Urinary bladder (tissue), 4 donors: Measurements from ENCODE around the gene ASIC5. TPM values are rescaled to one million over a fixed set of nuclear protein-coding genes. Genes with fewer than 3 reads are reported as not detected.

Source experiments
- DNase-seq: peaks from one replicate; pipeline ENCODE4 v3.0.0-alpha.2; 2015; ENCODE audit errors: extremely low spot score
- H3K27ac ChIP-seq: one replicate; pipeline ENCODE4 v1.5.1; 2013; ENCODE audit warnings: low read depth, mild to moderate bottlenecking, moderate library complexity
- H3K36me3 ChIP-seq: one replicate; pipeline ENCODE4 v1.6.1; 2013; ENCODE audit warnings: mild to moderate bottlenecking, moderate library complexity; ENCODE audit not compliant: insufficient read depth
- H3K4me1 ChIP-seq: one replicate; pipeline ENCODE4 v1.6.1; 2013; ENCODE audit warnings: mild to moderate bottlenecking, moderate library complexity; ENCODE audit not compliant: insufficient read depth
- H3K4me3 ChIP-seq: one replicate; pipeline ENCODE4 v1.5.1; 2013; ENCODE audit warnings: low read depth, low read length
- WGBS: extraction: QIAGEN DNeasy Blood & Tissue Kit; methylation state at CpG from one replicate; pipeline ENCODE4 v1.1.7; 2013; 5-methylcytosine and 5-hydroxymethylcytosine counted together
- polyA plus RNA-seq: library from polyadenylated mRNA; stranded (reverse); fragments of 200-250 nt; gene quantifications from one replicate; pipeline ENCODE4 v1.2.3, GENCODE V29; 2013
- total RNA-seq: library from RNA; depleted of rRNA; stranded (reverse); fragments of >200 nt; gene quantifications from one replicate; pipeline ENCODE4 v1.2.3, GENCODE V29; 2014
- donor health status: healthy with polysubstance abuse.
- donor health status: healthy.

The ASIC5 gene
- total and polyA plus RNA-seq, 2 donors: not detected

GRCh38 chr4:155891058-155891457 is 25.0 kb upstream of the ASIC5 start:
- DNase-seq: no peak
- Histone ChIP-seq H3K4me3 (no peak overlapping the region), H3K27ac (no peak overlapping the region), H3K36me3 (no peaks in the 10 kb centered on the region), H3K4me1 (no peaks in the 10 kb centered on the region)
- 67% methylated on average over 3 of the region's 3 CpGs for WGBS

- H3K36me3 ChIP-seq: no peaks in the 10 kb centered on the region
- H3K27ac ChIP-seq: no peak overlapping the region
- no peak for DNase-seq
- H3K4me3 ChIP-seq: no peak overlapping the region
- H3K4me1 ChIP-seq: no peaks in the 10 kb centered on the region
- WGBS: 79% methylated on average over 2 of the region's 2 CpGs
Observed at GRCh38 chr4:155889946-155890345, 23.9 kb upstream of the ASIC5 start.

- Histone ChIP-seq H3K4me1 (no peaks in the 10 kb centered on the region), H3K27ac (no peak overlapping the region), H3K4me3 (no peak overlapping the region), H3K36me3 (no peaks in the 10 kb centered on the region)
- DNase-seq: no peak
- 29% methylated on average over 5 of the region's 5 CpGs for WGBS
Observed at GRCh38 chr4:155889031-155889793, 23.1 kb upstream of the ASIC5 start.

DNA sequence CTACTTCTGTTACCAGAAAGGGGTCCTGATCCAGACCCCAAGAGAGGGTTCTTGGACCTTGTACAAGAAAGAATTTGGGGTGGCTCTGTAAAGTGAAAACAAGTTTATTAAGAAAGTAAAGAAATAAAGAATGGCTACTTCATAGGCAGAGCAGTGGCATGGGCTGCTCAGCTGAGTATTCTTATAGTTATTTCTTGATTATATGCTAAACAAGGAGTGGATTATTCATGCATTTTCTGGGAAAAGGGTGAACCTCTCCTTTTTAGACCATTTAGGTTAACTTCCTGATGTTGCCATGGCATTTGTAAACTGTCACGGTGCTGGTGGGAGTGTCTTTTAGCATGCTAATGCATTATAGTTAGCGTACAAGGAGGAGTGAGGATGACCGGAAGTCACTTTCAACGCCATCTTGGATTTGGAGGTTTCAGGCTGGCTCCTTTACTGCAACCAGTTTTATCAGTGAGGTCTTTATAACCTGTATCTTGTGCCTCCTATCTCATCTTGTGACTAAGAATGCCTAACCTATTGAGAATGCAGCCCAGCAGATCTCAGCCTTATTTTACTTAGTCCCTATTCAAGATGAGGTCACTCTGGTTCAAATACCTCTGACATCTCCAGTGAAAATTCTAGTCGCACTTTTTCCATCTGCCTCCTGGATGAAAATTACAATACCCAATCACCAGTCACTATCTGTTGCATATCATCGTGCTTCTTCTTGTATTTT is 21.9 kb upstream of the ASIC5 start:
- Histone ChIP-seq H3K4me3 (no peak overlapping the region), H3K36me3 (no peaks in the 10 kb centered on the region), H3K27ac (no peak overlapping the region), H3K4me1 (no peaks in the 10 kb centered on the region)
- DNase-seq: no peak
- 65% methylated on average over 6 of the region's 6 CpGs for WGBS

GRCh38 chr4:155887045-155887444 is 21.0 kb upstream of the ASIC5 start:
- Histone ChIP-seq H3K4me3 (no peak overlapping the region), H3K27ac (no peak overlapping the region), H3K4me1 (no peaks in the 10 kb centered on the region), H3K36me3 (no peaks in the 10 kb centered on the region)
- 45% methylated on average over 1 of the region's 1 CpG for WGBS
- no peak for DNase-seq

DNA sequence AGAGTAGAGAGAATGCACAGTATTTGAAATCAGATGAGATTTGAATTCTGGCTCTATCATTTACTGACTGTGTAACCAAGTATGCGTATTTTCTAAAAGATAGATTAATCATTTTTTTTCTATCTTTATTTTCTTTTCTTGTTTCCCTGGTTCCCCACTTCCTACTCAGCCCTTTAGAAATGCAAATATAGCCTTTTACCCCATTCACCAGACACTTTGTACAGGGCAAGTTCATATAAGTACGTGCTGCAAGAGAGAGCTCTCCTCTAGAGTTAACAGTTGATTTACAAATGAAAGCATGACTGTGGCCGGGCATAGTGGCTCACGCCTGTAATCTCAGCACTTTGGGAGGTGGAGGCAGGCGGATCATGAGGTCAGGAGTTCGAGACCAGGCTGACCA is 19.6 kb upstream of the ASIC5 start:
- Histone ChIP-seq H3K27ac (no peak overlapping the region), H3K4me3 (no peak overlapping the region), H3K36me3 (no peaks in the 10 kb centered on the region), H3K4me1 (no peaks in the 10 kb centered on the region)
- 61% methylated on average over 6 of the region's 6 CpGs for WGBS
- no peak for DNase-seq

- H3K27ac ChIP-seq: no peak overlapping the region
- WGBS: 87% methylated on average over 3 of the region's 3 CpGs
Observed at GRCh38 chr4:155883895-155884294, 17.8 kb upstream of the ASIC5 start.

GRCh38 chr4:155881555-155881954 is 15.5 kb upstream of the ASIC5 start:
- Histone ChIP-seq H3K36me3 (no peaks in the 10 kb centered on the region), H3K4me1 (no peaks in the 10 kb centered on the region), H3K4me3 (no peak overlapping the region), H3K27ac (no peak overlapping the region)
- DNase-seq: no peak
- 72% methylated on average over 1 of the region's 1 CpG for WGBS

More at GRCh38 chr4:155883895-155884294, 17.8 kb upstream of the ASIC5 start:
- Histone ChIP-seq H3K4me1 (no peaks in the 10 kb centered on the region), H3K4me3 (no peak overlapping the region), H3K36me3 (no peaks in the 10 kb centered on the region)
- DNase-seq: no peak

DNA sequence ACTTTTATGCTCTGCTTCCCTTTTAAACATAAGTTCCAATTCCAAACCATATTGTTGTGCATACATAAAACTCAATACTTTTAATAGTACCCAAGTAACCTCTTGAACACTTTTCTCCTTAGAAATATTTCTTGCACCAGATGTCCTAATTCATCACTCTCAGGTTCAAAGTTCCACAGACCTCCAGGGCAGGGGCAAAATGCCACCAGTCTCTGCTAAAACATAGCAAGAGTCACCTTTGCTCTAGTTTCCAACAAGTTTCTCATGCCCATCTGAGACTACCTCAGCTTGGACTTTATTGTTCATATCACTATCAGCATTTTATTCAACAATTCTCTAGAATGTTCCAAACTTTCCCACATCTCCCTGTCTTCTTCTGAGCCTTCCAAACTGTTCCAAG is 13.7 kb upstream of the ASIC5 start:
- H3K36me3 ChIP-seq: no peaks in the 10 kb centered on the region
- DNase-seq: no peak
- H3K4me3 ChIP-seq: no peak overlapping the region

DNA sequence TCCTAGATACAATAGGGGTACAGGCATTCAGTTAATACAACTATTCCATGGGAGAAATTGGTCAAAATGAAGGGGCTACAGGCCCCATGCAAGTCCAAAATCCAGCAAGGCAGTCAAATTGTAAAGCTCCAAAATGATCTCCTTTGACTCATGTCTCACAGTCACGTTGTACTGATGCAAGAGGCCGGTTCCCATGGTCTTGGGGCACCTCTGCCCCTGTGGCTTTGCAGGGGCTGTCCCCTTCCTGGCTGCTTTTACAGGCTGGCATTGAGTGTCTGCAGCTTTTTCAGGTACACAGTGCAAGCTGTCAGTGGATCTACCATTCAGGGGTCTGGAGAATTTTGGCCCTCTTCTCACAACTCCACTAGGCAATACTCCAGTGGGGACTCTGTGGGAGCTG is 12.5 kb upstream of the ASIC5 start:
- no peak for DNase-seq
- Histone ChIP-seq H3K4me1 (no peaks in the 10 kb centered on the region), H3K4me3 (no peak overlapping the region), H3K27ac (no peak overlapping the region), H3K36me3 (no peaks in the 10 kb centered on the region)
- 41% methylated on average over 2 of the region's 2 CpGs for WGBS

More for the DNA sequence above, 13.7 kb upstream of the ASIC5 start:
- no peaks in the 10 kb centered on the region for H3K4me1 ChIP-seq
- no peak overlapping the region for H3K27ac ChIP-seq

DNA sequence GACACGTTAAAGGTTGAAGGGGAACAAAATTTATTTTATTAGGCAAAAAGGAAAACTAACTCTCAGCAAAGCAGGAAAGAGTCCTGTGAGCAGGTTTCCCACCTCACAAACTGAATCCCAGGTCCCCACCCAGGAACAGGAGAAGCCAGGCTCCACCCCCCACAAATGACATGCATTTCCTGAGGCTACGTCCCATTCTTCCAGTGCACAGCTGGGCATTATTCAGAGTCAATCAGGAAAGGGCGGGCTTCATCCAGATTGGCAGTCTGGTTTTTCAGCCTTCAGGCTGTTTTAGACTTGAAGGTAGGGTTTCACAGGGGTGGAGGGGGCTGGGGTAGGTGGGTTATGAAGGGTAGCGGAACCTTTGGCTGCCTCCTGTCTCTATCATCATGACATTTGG is 11.9 kb upstream of the ASIC5 start:
- DNase-seq: no peak
- 89% methylated on average over 4 of the region's 4 CpGs for WGBS
- H3K4me1 ChIP-seq: no peaks in the 10 kb centered on the region

DNA sequence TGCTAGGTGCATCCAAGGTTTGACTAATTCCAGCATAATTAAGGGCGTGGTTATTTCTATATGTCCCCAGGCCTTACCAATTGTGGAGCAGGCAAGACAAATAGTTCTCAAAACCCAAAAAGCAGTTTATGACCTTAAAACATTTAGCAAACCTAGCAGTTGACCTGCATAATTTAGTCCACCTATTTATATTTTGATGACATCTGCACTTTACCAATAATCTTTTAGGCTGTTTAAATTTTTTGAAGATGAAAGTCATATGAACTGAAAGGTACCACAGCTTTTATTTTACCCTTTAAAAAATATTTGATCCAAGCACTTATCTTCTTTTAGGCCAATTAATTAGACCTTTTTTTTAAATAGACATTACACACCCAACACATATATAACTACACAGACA is 9.8 kb upstream of the ASIC5 start:
- WGBS: 81% methylated on average over 1 of the region's 1 CpG
- Histone ChIP-seq H3K27ac (no peak overlapping the region), H3K4me3 (no peak overlapping the region), H3K36me3 (no peaks in the 10 kb centered on the region), H3K4me1 (no peaks in the 10 kb centered on the region)
- DNase-seq: no peak

More for the DNA sequence above, 11.9 kb upstream of the ASIC5 start:
- H3K36me3 ChIP-seq: no peaks in the 10 kb centered on the region
- H3K4me3 ChIP-seq: no peak overlapping the region
- H3K27ac ChIP-seq: no peak overlapping the region

DNA sequence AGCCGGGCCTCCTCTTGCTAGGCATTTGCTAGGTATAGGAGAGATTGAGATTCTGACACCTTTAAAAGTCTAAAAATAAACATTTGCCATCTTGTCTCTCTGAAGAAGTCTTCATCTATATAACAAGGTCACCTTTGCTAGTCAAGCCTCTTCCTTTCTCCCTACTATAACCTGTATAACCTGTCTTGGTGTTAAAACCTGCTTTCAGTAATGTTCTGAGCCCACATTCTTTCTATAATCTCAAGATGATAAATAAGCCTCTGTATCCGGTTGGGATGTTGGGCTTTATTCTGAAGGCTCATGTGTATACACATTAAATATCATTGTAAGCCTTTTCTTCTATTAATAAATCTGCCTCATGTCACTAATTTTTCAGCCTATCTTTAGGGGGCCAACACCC is 10.2 kb downstream of the ASIC5 start:
- Histone ChIP-seq H3K27ac (no peak overlapping the region), H3K4me3 (no peak overlapping the region), H3K36me3 (no peaks in the 10 kb centered on the region), H3K4me1 (no peaks in the 10 kb centered on the region)
- DNase-seq: no peak
- 53% methylated on average over 2 of the region's 2 CpGs for WGBS

DNA sequence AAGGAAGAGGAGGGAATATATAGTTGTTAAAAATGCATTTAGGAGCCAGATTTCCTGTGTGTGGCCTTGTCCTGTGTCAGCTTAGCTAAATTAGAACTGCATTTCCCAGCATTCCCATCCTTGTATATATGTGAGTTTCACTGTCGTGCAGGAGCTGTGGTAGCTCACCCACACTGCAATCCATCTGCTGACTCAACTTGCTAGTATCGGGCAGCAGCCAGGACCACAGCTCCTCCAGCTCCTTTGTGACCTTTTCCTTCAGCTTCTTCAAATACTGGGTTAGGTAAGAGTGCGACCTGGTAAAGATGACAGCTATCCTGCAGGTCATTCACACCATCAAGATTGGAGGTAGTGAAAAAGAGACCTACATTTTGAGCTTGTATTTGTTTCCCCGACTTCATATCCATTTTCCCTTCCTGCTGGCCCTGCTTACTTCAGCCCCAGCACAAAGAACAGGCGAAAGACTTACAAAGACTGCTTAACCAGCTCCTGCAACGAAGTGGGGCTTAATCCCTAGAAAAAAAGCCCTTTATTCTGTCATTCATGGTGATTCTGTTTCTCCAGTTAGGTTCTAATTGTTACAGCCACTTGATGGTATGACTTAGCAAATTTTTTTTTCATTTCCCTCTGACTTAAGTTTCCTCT is 11.4 kb downstream of the ASIC5 start:
- no peaks in the 10 kb centered on the region for H3K4me1 ChIP-seq
- no peaks in the 10 kb centered on the region for H3K36me3 ChIP-seq
- no peak overlapping the region for H3K27ac ChIP-seq
- H3K4me3 ChIP-seq: no peak overlapping the region
- DNase-seq: no peak
- WGBS: 64% methylated on average over 6 of the region's 6 CpGs
